HG02884 (cell line): Measurements from ENCODE around the gene NHSL1.

Source experiments
- ATAC-seq: cut with Tn5 transposase; IDR thresholded peaks from one replicate; pipeline ENCODE4 v1.9.1; 2021; ENCODE audit warnings: mild to moderate bottlenecking, moderate library complexity; ENCODE audit not compliant: unreplicated experiment

Gene NHSL1

GRCh38 chr6:138498629-138499302, 528 bp downstream of the NHSL1 start:
- ATAC-seq: no peak

GRCh38 chr6:138497286-138497685, 2.0 kb downstream of the NHSL1 start:
- ATAC-seq: no peak

- ATAC-seq: no peak
Measured at GRCh38 chr6:138494312-138494711, 5.0 kb downstream of the NHSL1 start.

GRCh38 chr6:138493413-138493812, 5.9 kb downstream of the NHSL1 start:
- no peak for ATAC-seq

GRCh38 chr6:138492871-138493270, 6.4 kb downstream of the NHSL1 start:
- no peak for ATAC-seq

GRCh38 chr6:138492113-138492512, 7.2 kb downstream of the NHSL1 start:
- ATAC-seq: no peak

GRCh38 chr6:138491017-138491416, 8.3 kb downstream of the NHSL1 start:
- no peak for ATAC-seq

GRCh38 chr6:138489846-138490245, 9.4 kb downstream of the NHSL1 start:
- ATAC-seq: no peak

- ATAC-seq: no peak
Measured at GRCh38 chr6:138487102-138487604, 12.1 kb downstream of the NHSL1 start.

GRCh38 chr6:138486249-138487101, 12.8 kb downstream of the NHSL1 start:
- no peak for ATAC-seq

- ATAC-seq: no peak
Measured at GRCh38 chr6:138485586-138486248, 13.6 kb downstream of the NHSL1 start.

- no peak for ATAC-seq
Measured at GRCh38 chr6:138485005-138485545, 14.2 kb downstream of the NHSL1 start.

GRCh38 chr6:138484018-138484731, 15.1 kb downstream of the NHSL1 start:
- no peak for ATAC-seq

- ATAC-seq: no peak
Measured at GRCh38 chr6:138482816-138483215, 16.5 kb downstream of the NHSL1 start.

GRCh38 chr6:138480279-138480949, 18.9 kb downstream of the NHSL1 start:
- no peak for ATAC-seq

- ATAC-seq: no peak
Measured at GRCh38 chr6:138477913-138478539, 21.3 kb downstream of the NHSL1 start.

- no peak for ATAC-seq
Measured at GRCh38 chr6:138476116-138476515, 23.2 kb downstream of the NHSL1 start.

- no peak for ATAC-seq
Measured at GRCh38 chr6:138473144-138473543, 26.1 kb downstream of the NHSL1 start.

GRCh38 chr6:138468320-138469015, 30.8 kb downstream of the NHSL1 start:
- no peak for ATAC-seq
